ENCODE measurements around the gene RGS19.

Gene RGS19

GRCh38 chr20:64107736-64108457 is 28.6 kb upstream of the RGS19 start:
- no peak for DNase-seq

DNA sequence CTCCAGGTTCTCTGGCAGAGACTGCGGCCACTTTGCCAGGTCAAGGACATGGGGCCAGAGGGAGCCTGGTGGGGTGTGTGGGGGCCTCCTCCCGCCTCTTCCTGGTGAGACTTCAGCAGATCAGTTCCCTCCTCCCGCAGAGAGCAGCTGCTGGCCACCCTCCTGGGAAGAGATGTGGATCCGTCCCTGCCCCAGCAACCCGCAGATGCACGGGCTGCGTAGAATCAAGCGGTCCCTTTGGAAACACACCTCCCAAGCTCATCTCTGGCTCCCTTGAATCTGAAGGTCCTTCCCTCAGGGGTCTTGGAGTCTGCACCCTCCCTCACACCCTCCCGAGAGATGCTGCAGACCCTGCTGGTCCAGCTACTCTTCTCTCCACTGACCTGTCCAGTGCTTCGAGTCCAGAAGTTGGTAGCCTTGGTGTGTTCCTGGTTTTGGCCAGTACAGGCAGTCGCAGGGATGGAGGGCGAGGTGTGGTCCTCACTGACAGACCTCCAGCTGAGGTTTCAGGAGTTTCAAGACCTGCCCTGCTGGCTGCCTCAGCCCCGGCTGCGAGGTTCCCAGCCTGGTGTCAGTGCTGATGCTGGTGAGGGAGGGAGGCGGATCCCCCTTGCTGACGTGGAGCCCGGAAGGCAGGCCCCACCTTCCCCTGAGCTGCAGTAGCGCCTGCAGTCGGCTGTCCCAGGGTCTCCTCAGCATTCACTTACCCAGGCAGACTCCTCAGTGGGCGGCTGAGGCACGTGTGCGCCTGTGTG is 27.8 kb upstream of the RGS19 start, which contains the start of gene NPBWR2:
NPBWR2 (minus strand) TSS at position 585 of the 755 bp plus-strand sequence. CDS start 734 bp downstream, outside the sequence.
- DNase-seq = no peak

GRCh38 chr20:64106435-64106961 is 27.2 kb upstream of the RGS19 start:
- DNase-seq = no peak

DNA sequence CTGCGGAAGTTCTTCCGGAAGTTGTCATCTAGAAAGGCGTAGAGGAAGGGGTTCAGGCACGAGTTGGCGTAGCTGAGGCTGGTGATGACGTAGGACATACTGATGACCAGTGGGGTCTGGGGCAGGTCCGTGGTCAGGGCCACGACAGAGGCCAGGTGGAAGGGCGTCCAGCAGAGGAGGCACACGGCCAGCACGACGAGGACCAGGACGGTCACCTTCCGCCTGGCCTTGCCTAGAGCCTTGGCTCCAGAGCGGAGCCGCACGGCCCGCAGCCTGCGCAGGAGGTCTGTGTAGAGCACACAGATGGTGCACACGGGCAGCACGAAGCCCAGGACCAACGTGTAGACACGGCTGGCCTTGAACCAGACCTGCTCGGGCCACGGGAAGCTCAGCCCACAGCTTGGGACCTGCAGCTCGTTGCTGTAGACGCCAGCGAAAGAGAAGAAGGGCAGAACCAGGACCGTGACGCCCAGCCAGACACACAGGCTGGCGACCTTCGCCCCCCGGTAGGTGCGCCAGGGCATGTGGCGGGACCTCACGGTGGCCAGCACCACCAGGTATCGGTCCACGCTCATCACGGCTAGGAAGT is 26.6 kb upstream of the RGS19 start:
- no peak for DNase-seq

GRCh38 chr20:64104667-64105451 is 25.5 kb upstream of the RGS19 start:
- no peak for DNase-seq

DNA sequence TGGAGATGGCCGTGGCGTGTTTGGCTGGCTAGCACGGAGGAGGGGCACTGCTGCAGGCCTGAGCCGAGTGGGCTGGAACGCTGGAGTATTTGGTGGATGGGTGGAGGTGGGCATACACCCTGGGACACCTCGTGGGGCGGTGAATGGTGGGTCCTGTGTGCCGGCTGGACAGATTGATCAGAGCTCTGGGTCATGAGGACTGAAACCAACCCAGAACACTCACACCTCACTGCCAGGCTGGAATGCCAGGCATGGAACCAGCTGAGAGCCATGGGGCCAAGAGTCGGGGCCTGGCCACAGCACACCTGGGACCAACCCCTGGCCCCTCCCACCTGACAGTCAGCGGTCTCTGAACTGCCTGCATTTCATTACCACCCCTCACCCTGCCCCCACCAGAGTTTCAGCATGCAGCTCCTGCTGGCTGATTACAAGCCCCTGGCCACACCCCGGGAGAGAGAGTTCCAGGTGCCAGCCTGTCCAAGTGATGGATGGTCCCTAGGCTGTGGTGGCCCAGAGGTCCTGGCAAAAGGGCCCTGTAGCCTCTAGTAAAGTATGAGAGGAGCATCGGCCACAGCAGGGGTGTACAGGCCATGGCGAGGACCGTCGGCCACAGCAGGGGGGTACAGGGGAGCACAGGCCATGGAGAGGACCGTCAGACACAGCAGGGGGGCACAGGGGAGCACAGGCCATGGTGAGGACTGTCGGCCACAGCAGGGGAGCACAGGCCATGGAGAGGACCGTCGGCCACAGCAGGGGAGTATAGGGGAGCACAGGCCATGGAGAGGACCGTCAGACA is 24.8 kb upstream of the RGS19 start:
- no peak for DNase-seq

GRCh38 chr20:64102647-64103354 is 23.5 kb upstream of the RGS19 start:
- no peak for DNase-seq

- DNase-seq = no peak
Observed at GRCh38 chr20:64101731-64102621, 22.7 kb upstream of the RGS19 start.

DNA sequence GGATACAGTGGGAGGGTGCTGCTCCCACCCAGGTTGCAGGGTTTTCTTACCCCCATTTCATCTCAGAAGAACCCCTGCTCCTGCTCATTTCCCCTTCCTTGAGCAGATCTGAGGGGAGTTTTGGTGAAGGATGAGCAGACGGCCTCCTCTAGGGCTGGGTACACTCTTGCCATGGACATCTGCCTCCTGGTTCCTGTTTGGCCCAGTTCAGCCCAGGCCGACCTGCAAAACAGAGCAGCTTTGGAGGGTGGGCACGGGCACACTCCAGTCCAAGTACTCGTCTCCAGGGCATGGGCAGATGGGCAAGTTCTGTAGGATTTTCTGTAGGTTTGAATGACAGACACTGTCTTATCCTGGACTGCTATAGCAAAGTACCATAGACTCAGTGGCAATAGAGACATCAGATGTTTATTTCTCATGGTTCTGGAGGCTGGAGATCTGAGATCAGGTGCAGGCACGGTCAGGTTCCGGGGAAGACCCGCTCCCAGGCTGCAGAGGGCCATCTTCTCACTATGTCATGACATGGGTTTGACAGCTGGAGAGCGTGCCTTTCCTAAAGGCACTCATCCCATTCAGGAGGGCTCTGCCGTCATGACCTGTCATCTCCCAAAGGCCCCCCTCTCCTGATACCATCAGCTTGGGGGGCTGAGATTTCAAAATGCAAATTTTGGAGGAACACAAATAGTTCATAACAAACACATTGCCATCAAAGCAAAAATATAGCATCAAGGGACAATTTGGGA is 21.8 kb upstream of the RGS19 start:
- DNase-seq = no peak

DNA sequence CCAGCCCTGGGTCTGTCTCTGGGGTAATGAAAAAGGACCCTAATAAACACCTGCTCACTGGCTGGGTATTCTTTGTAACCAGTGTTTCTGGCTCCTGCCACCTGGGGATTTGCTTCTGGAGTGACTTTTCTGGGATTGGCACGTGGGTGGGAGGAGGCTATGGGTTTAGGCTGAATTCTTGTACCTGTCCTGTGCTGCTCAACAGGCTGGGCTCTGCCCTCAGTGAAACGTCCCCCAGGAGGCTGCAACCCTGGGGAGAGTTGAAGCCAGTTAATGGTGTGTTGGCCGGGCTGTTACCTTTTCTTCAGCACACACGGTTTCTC is 21.2 kb upstream of the RGS19 start:
- DNase-seq = no peak

DNA sequence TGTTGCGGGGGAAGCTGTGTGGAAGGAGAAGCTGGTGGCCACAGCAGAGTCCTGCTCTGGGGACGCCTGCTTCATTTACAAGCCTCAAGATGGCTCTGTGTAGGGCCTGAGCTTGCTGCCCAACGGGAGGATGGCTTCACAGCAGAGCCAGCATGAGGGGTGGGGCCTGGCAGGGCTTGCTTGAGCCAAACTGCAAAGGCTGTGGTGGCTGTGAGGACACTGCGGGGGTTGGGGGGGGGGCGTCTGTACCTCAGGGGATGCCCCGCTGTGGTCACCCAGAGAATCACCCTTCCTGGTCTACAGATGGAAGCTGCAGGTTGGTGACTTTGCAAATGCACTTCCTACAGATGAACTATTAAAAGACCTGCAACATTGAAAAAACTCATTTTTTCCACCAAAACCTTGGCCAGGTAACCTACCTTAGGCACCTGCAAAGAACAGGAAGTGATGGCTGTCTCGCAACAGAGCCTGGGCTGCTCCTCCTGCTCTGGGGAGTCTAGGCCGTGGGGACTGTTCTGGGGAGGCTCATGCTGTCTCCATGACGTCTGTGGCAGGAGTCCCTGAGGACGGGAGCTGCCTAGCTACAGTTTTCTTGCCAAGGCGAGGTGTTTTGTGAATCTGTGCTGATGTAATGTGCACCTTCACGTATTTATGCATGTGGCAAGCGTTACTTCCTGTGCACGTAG is 20.7 kb upstream of the RGS19 start:
- DNase-seq = no peak

DNA sequence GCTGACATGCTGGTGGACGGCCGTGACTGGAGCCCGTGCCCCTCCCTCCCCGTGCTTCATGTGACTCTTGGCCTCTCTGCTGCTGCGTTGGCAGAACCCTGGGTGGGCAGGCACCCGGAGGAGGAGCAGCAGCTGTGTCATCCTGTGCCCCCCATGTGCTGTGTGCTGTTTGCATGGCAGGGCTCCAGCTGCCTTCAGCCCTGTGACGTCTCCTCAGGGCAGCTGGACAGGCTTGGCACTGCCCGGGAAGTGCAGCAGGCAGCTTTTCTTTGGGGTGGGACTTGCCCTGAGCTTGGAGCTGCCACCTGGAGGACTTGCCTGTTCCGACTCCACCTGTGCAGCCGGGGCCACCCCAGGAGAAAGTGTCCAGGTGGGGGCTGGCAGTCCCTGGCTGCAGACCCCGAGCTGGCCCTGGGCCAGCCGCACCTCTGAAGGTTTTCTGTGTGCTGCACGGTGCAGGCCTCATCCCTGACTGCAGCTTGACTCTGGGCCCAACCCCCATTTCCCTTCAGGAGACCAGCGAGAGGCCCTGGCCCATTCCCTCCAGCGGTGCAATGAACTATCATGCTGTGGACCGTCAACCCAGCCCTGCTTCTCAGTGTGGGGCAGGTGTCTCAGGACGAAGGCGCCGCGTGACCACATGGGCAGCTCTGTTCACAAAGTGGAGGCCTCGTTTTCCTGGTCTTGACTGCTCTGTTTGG is 19.9 kb upstream of the RGS19 start:
- no peak for DNase-seq

DNA sequence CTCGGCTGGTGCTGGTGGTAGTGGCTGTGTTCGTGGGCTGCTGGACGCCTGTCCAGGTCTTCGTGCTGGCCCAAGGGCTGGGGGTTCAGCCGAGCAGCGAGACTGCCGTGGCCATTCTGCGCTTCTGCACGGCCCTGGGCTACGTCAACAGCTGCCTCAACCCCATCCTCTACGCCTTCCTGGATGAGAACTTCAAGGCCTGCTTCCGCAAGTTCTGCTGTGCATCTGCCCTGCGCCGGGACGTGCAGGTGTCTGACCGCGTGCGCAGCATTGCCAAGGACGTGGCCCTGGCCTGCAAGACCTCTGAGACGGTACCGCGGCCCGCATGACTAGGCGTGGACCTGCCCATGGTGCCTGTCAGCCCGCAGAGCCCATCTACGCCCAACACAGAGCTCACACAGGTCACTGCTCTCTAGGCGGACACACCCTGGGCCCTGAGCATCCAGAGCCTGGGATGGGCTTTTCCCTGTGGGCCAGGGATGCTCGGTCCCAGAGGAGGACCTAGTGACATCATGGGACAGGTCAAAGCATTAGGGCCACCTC is 19.2 kb upstream of the RGS19 start:
- no peak for DNase-seq

- DNase-seq = no peak
Observed at GRCh38 chr20:64096535-64096934, 17.2 kb upstream of the RGS19 start.

- no peak for DNase-seq
Observed at GRCh38 chr20:64095927-64096326, 16.6 kb upstream of the RGS19 start.

GRCh38 chr20:64095455-64095854 is 16.1 kb upstream of the RGS19 start:
- DNase-seq = no peak

- no peak for DNase-seq
Observed at GRCh38 chr20:64093013-64093503, 13.7 kb upstream of the RGS19 start.
